Calu3 (cell line): ENCODE measurements around the gene CCNYL1. TPM values are rescaled to one million over a fixed set of nuclear protein-coding genes. Genes with fewer than 3 reads are reported as not detected.

Source experiments
- BruUV-seq: library from RNA; stranded (reverse); fragments of 400-500 nt; replicated peaks from 2 replicates; lab custom pipeline; 2021; lab: Mats Ljungman, UMichigan
- CTCF ChIA-PET: fragments of 300-600 bp; sonication (Branson Sonifier 250); formaldehyde crosslinking; loops from one replicate; lab custom pipeline; 2022; ENCODE audit warnings: antibody characterized with exemption; lab: Charles Lee
- DNase-seq: peaks from one replicate; pipeline ENCODE4 v3.0.0; 2022
- H3K27ac Mint-ChIP-seq: one replicate; pipeline ENCODE4 v1.8.0; 2022; ENCODE audit warnings: mixed read lengths; ENCODE audit not compliant: unreplicated experiment
- H3K27me3 Mint-ChIP-seq: one replicate; pipeline ENCODE4 v1.8.0; 2022; ENCODE audit warnings: mixed read lengths; ENCODE audit not compliant: unreplicated experiment
- H3K36me3 Mint-ChIP-seq: one replicate; pipeline ENCODE4 v1.8.0; 2022; ENCODE audit warnings: mild to moderate bottlenecking, moderate library complexity, mixed read lengths; ENCODE audit not compliant: insufficient read depth, unreplicated experiment
- H3K4me1 Mint-ChIP-seq: one replicate; pipeline ENCODE4 v1.8.0; 2022; ENCODE audit warnings: mild to moderate bottlenecking, low read depth, mixed read lengths; ENCODE audit not compliant: unreplicated experiment
- H3K4me3 Mint-ChIP-seq: one replicate; pipeline ENCODE4 v1.8.0; 2022; ENCODE audit warnings: mild to moderate bottlenecking, low read depth, moderate library complexity, mixed read lengths; ENCODE audit not compliant: unreplicated experiment
- H3K9me3 Mint-ChIP-seq: one replicate; pipeline ENCODE4 v1.8.0; 2022; ENCODE audit warnings: low read depth, mixed read lengths; ENCODE audit not compliant: unreplicated experiment
- CTCF ChIP-seq: fragments of 200-600 bp; IDR thresholded peaks from one replicate; pipeline ENCODE4 v1.8.0; 2022; ENCODE audit warnings: antibody characterized with exemption; ENCODE audit not compliant: unreplicated experiment
- intact Hi-C: fragments of 100-400 bp; cut with micrococcal nuclease; formaldehyde crosslinking; loops from one replicate; pipeline ENCODE4 v1.10.0; 2022; ENCODE audit not compliant: unreplicated experiment
- total RNA-seq: library from RNA; stranded (reverse); gene quantifications from 2 replicates; pipeline ENCODE4 v1.2.3, GENCODE V29; 2022

CCNYL1 gene
- total RNA-seq, 1 experiment from 2014 or later: 13.7 TPM

- no peak for TF ChIP-seq CTCF
- DNase-seq: peak; percentile 39
- Mint-ChIP-seq H3K27me3 (peaks cover 3% of the 10 kb centered on the region), H3K9me3 (no peaks in the 10 kb centered on the region), H3K4me3 (peak overlapping the region; percentile 62), H3K4me1 (peaks cover 28% of the 10 kb centered on the region), H3K27ac (no peak overlapping the region), H3K36me3 (peaks cover 15% of the 10 kb centered on the region)
- no TSS peak for BruUV-seq
- CTCF ChIA-PET: no interaction called here
- intact Hi-C loops: loop anchor here (5.0 kb wide), 1 partner anchor 41 kb away; no protein-coding TSS in a partner anchor
These were observed 30.0 kb upstream of the CCNYL1 start for GRCh38 chr2:207681431-207681830.

DNA sequence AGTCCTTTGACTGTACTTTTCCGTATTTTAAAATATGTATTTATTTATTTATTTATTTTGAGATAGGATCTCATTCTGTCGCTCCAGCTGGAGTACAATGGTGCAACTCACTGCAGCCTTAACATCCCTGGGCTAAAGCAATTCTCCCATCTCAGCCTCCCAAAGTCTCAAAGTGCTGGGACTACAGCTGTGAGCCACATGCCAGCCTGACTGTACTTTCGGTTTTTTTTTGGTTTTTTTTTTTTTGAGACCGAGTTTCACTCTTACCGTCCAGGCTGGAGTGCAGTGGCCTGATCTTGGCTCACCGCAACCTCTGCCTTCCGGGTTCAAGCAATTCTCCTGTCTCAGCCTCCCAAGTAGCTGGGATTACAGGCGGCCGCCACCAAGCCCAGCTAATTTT is 28.9 kb upstream of the CCNYL1 start:
- Mint-ChIP-seq H3K9me3 (no peaks in the 10 kb centered on the region), H3K27me3 (peaks cover 7% of the 10 kb centered on the region), H3K36me3 (peaks cover 15% of the 10 kb centered on the region), H3K4me3 (no peak overlapping the region), H3K27ac (no peak overlapping the region), H3K4me1 (peaks cover 19% of the 10 kb centered on the region)
- no peak for TF ChIP-seq CTCF
- CTCF ChIA-PET: interaction anchor here (0.7 kb wide), 1 partner anchor 179 kb away, joined by 3 read pairs; no protein-coding TSS in a partner anchor
- no peak for DNase-seq
- intact Hi-C loops: loop anchor here (2.0 to 5.0 kb wide), 2 partner anchors 40 to 58 kb away; partner anchors contain the start of gene METTL21A
- BruUV-seq: no TSS peak

GRCh38 chr2:207683438-207683837 is 28.0 kb upstream of the CCNYL1 start:
- peaks cover 19% of the 10 kb centered on the region for H3K4me1 Mint-ChIP-seq
- no peak for DNase-seq
- no peak overlapping the region for H3K4me3 Mint-ChIP-seq
- intact Hi-C loops: loop anchor here (2.0 to 5.0 kb wide), 2 partner anchors 39 to 59 kb away; partner anchors contain the start of gene METTL21A
- H3K36me3 Mint-ChIP-seq: peaks cover 15% of the 10 kb centered on the region
- CTCF ChIA-PET: interaction anchor here (0.6 to 1.2 kb wide), 4 partner anchors 9 to 58 kb away, joined by 3 to 4 read pairs (median 3); partner anchors contain the start of genes CCNYL1 and METTL21A
- no peak for TF ChIP-seq CTCF
- no TSS peak for BruUV-seq
- H3K9me3 Mint-ChIP-seq: no peaks in the 10 kb centered on the region
- H3K27ac Mint-ChIP-seq: peak overlapping the region; percentile 56
- H3K27me3 Mint-ChIP-seq: peaks cover 7% of the 10 kb centered on the region

DNA sequence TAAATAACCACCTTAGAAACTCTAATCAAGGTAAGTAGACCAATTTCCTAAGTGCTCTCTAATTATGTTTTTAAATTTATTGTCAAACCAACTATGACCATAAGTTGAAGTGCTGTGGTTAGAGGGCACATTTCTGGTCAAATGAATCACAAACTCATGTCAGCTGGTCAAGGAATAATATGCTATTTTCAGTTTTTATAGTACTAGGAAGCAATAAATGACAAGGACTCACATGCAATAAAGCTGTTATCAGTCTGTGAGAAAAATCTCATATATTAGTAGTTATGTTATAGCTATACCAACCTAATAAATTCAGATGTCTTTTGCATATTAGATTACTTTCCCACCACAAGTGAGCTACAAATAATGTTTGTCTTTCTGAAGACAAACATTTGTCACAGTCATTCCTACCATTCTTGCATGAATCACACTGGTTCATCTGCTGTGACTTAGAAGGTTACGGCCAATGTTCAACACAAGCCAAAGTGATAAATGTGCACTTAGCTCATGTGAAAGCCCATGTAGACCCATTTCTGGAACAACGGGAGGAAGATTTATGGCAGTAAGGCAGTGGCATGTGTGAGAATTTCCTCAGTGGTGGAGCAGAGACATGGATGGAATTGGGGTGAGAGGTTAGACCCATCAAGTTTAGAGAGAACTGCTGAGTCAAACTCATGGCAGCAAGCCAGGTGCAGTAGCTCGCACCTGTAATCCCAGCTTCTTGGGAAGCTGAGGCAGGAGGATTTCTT is 27.4 kb upstream of the CCNYL1 start:
- BruUV-seq: no TSS peak
- H3K4me1 Mint-ChIP-seq: peaks cover 19% of the 10 kb centered on the region
- H3K27me3 Mint-ChIP-seq: peaks cover 7% of the 10 kb centered on the region
- H3K36me3 Mint-ChIP-seq: peaks cover 15% of the 10 kb centered on the region
- intact Hi-C loops: loop anchor here (2.0 to 5.0 kb wide), 2 partner anchors 38 to 59 kb away; partner anchors contain the start of gene METTL21A
- CTCF ChIA-PET: interaction anchor here (0.6 to 1.2 kb wide), 4 partner anchors 9 to 59 kb away, joined by 3 to 4 read pairs (median 3); partner anchors contain the start of genes CCNYL1 and METTL21A
- H3K4me3 Mint-ChIP-seq: peak overlapping the region; percentile 42
- no peaks in the 10 kb centered on the region for H3K9me3 Mint-ChIP-seq
- H3K27ac Mint-ChIP-seq: peak overlapping the region; percentile 84
- peak; percentile 24 for DNase-seq
- TF ChIP-seq CTCF: no peak
